Heart left ventricle (tissue), 16 donors: Measurements from ENCODE around the gene MECP2. TPM values are rescaled to one million over a fixed set of nuclear protein-coding genes. Genes with fewer than 3 reads are reported as not detected.

Source experiments
- ATAC-seq, 4 donors: fragments of 200-7000 bp; cut with Tn5 transposase; one replicate each; pipeline ENCODE4 v1.9.1; 2020 to 2022; ENCODE audit warnings: moderate library complexity in 4 of 4, mild to moderate bottlenecking in 3 of 4, moderate number of reproducible peaks in 1 of 4
- DNase-seq, 5 donors: peaks; one replicate each; pipeline ENCODE4 v3.0.0-alpha.2; 2020
- H3K27ac ChIP-seq, 12 donors: fragments of 200-600 bp; sonication (generic) in 4 of 12; one replicate each; pipeline versions ENCODE4 v1.5.0 to v1.8.0; 2016 to 2022; ENCODE audit warnings: mild to moderate bottlenecking in 2 of 12
- H3K27me3 ChIP-seq, 9 donors: fragments of 200-600 bp; sonication (generic) in 2 of 9; one replicate each; pipeline versions ENCODE4 v1.5.1 to v1.8.0; 2016 to 2022; ENCODE audit warnings: mild to moderate bottlenecking in 3 of 9
- H3K36me3 ChIP-seq, 9 donors: fragments of 200-600 bp; sonication (generic) in 2 of 9; one replicate each; pipeline versions ENCODE4 v1.5.0 to v1.8.0; 2018 to 2022; ENCODE audit warnings: mild to moderate bottlenecking in 2 of 9
- H3K4me1 ChIP-seq, 12 donors: fragments of 200-600 bp; sonication (generic) in 4 of 12; one replicate each; pipeline versions ENCODE4 v1.5.0 to v1.8.0; 2016 to 2022; ENCODE audit warnings: mild to moderate bottlenecking in 3 of 12
- H3K4me3 ChIP-seq, 12 donors: fragments of 200-600 bp; sonication (generic) in 4 of 12; one replicate each; pipeline versions ENCODE4 v1.5.0 to v1.8.0; 2017 to 2022; ENCODE audit warnings: mild to moderate bottlenecking in 9 of 12, moderate library complexity in 4 of 12
- H3K9me3 ChIP-seq, 12 donors: fragments of 200-600 bp; sonication (generic) in 4 of 12; one replicate each; pipeline versions ENCODE4 v1.5.0 to v1.8.0; 2016 to 2022; ENCODE audit warnings: mild to moderate bottlenecking in 1 of 12
- POLR2A ChIP-seq, 2 donors: fragments of 450-650 bp; IDR thresholded peaks; one replicate each; pipeline ENCODE4 v1.6.1; 2017; ENCODE audit warnings: antibody characterized with exemption in 2 of 2, mild to moderate bottlenecking in 2 of 2, moderate library complexity in 2 of 2
- WGBS, 4 donors: extraction: QIAGEN DNeasy Blood & Tissue Kit in 2 of 4; methylation state at CpG; one replicate each; pipeline versions ENCODE4 v1.1.5 to v1.1.7; 2013 to 2018; 5-methylcytosine and 5-hydroxymethylcytosine counted together
- intact Hi-C, 10 donors: fragments of 100-400 bp; cut with DNase I; formaldehyde crosslinking; loops; one replicate each; pipeline versions ENCODE4 v1.11.1 to v1.14.2; 2022
- polyA plus RNA-seq, 2 donors: library from polyadenylated mRNA; stranded (reverse); fragments of 200-250 nt; gene quantifications; one replicate each; pipeline ENCODE4 v1.2.3, GENCODE V29; 2013
- total RNA-seq, 9 donors: library from RNA; depleted of rRNA in 2 of 9; stranded (reverse); fragments of >200 nt in 2 of 9; fragmentation: NEBNext Ultra II Directional in 3 of 9; extraction: Animal tissue kit (Norgen Biotek cat#: 25700) in 3 of 9; gene quantifications; one replicate each; pipeline versions ENCODE4 v1.1.0 to v1.2.4, GENCODE V29; 2016 to 2023
- TF ChIP-seq, protein P1 (sequence below), 12 donors: fragments of 200-600 bp; sonication (generic) in 4 of 12; IDR thresholded peaks; one replicate each; pipeline versions ENCODE4 v1.5.0 to v1.8.0; 2018 to 2022; ENCODE audit warnings: antibody characterized with exemption in 12 of 12, mild to moderate bottlenecking in 5 of 12
- donor health status: ischemic (EF 13 %, LVEDD 7.1; RV severe dilation, severe dysfunction).
- donor health status: healthy with polysubstance abuse.
- donor health status: DM: no; HTN: yes; CAD: no.
- donor health status: DM: no; HTN: no; CAD: no.
- donor health status: ischemic (EF 25% LVEDD 6.9; RV normal size, moderate dysfunction).
- donor health status: ischemic (EF 25% LVEDD 5.7; RV mildly dilated, moderate dysfunction).
- donor health status: healthy.
- donor health status: DM: yes; HTN: yes; CAD: no.
- donor health status: ischemic (EF 35%, LVEDD 5.7; RV mildly dilated, moderate dysfunction).
- donor health status: nonischemic (EF 11% LVEDD 7.7; RV severe dilation, severe dysfunction).
- donor health status: DM: yes; HTN: yes; CAD: no.
- donor health status: PGD.
- donor health status: ischemic (EF 29% LVEDD 5.4; RV normal size, mild dysfunction).
- donor health status: nonischemic (EF 23%, LVEDD 6.1; RV moderate dilation, normal function).

MECP2 gene
- total and polyA plus RNA-seq, 11 donors: 22.7 to 83.3 (median 33.6) TPM

DNA sequence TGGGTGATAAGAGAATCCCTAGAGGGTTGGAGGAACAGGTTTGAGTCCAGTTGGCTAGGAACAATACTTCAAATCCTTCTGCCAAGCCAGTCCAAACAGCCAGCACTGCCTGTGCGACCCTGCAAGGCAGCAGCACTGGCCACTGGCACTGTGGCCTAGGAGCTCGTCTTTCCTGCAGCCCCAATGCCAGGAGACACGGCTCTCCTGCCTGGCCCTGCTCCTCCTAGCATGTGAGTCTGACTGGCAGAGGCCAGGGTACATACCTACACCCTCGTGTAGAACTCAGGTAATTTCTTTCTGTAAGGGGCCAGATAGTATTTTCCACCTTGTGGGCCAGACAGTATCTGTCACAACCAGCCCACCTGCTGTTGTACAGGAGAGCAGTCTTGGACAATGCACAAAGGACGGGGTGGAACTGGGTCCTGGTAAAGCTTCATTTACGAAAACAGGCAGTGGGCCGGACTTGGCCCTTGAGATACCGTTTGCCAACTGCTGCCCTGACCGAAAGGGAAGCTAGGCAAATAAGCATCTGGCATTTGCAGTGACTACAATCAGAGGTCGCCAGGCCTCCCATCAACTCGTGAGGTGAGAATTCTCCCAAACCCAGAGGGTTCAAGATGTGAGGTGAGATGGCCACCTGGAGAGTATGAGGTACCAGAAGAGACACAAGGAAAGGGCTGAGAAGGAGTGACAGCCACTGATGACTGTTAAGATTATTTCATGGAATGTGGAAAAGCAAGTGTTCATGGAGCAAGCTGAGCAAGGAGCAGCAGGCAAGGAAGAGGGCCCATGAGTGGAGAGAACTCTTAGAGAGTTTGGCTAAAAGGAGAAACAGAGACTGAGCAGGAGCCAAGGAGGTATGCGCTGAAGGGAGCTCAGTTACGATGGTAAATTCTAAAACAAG lies 48.1 kb downstream of the MECP2 start:
- H3K4me3 ChIP-seq: no peak overlapping the region
- DNase-seq (no peak), ATAC-seq (no peak)
- WGBS, 4 donors: 33 to 53% (median 52%) methylated on average over 12 to 13 of the region's 13 CpGs
- no peaks in the 10 kb centered on the region for H3K9me3 ChIP-seq
- H3K4me1 ChIP-seq: peaks cover 0 to 73% (median 38%) of the 10 kb centered on the region in 12 donors
- peak overlapping the region in 3 of 12 donors; percentile 9 to 50 (median 13) for H3K27ac ChIP-seq
- intact Hi-C loops: loop anchor here in 6 of 10 donors (2.0 to 10.0 kb wide), 5 partner anchors 32 to 75 kb away; partner anchors contain the start of genes IRAK1 (in 1 of the 6) and MECP2 (in 1 of the 6)
- TF ChIP-seq, protein P1, sequence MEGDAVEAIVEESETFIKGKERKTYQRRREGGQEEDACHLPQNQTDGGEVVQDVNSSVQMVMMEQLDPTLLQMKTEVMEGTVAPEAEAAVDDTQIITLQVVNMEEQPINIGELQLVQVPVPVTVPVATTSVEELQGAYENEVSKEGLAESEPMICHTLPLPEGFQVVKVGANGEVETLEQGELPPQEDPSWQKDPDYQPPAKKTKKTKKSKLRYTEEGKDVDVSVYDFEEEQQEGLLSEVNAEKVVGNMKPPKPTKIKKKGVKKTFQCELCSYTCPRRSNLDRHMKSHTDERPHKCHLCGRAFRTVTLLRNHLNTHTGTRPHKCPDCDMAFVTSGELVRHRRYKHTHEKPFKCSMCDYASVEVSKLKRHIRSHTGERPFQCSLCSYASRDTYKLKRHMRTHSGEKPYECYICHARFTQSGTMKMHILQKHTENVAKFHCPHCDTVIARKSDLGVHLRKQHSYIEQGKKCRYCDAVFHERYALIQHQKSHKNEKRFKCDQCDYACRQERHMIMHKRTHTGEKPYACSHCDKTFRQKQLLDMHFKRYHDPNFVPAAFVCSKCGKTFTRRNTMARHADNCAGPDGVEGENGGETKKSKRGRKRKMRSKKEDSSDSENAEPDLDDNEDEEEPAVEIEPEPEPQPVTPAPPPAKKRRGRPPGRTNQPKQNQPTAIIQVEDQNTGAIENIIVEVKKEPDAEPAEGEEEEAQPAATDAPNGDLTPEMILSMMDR (IDR thresholded peaks at IDR 0.05): no peak
- no peak for TF ChIP-seq POLR2A (IDR thresholded peaks at IDR 0.05)
- peaks cover 0 to 36% (median 0%) of the 10 kb centered on the region in 9 donors for H3K27me3 ChIP-seq
- peaks cover 0 to 16% (median 0%) of the 10 kb centered on the region in 9 donors for H3K36me3 ChIP-seq

DNA sequence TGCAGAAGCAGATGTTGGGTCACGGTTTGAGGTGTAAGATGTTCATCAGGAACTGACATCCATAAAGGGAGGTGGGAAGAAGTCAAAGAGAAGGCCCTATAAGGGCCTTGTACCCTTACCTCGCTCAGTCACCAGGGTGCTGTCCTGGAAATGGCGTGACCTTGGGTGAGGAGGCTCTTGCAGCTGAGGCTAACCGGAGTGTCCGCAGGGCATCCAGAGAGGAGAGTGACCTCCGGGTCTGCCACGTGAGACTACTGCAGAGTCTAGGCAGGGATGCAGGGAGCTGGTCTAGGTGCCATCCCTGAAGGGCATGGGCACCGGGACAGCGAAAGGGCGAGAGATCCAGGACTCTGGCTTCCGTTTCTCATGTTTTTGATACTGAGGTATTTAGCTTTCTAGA lies 49.1 kb downstream of the MECP2 start:
- no peak for ATAC-seq
- Histone ChIP-seq H3K27me3 (peaks cover 0 to 37% (median 0%) of the 10 kb centered on the region in 9 donors), H3K4me3 (no peak overlapping the region), H3K27ac (peak overlapping the region in 3 of 12 donors; percentile 2 to 34 (median 14)), H3K36me3 (peaks cover 0 to 14% (median 0%) of the 10 kb centered on the region in 9 donors), H3K4me1 (peaks cover 0 to 84% (median 38%) of the 10 kb centered on the region in 12 donors), H3K9me3 (no peaks in the 10 kb centered on the region)
- no peak for TF ChIP-seq POLR2A (IDR thresholded peaks at IDR 0.05)
- TF ChIP-seq, protein P1 (IDR thresholded peaks at IDR 0.05): no peak
- DNase-seq: no peak
- 67 to 84% (median 73%) methylated on average over 11 of the region's 11 CpGs for WGBS, 4 donors
- intact Hi-C loops: loop anchor here in 3 of 10 donors (5.0 to 10.0 kb wide), 3 partner anchors 36 to 46 kb away; partner anchors contain the start of gene MECP2 (in 1 of the 3)

DNA sequence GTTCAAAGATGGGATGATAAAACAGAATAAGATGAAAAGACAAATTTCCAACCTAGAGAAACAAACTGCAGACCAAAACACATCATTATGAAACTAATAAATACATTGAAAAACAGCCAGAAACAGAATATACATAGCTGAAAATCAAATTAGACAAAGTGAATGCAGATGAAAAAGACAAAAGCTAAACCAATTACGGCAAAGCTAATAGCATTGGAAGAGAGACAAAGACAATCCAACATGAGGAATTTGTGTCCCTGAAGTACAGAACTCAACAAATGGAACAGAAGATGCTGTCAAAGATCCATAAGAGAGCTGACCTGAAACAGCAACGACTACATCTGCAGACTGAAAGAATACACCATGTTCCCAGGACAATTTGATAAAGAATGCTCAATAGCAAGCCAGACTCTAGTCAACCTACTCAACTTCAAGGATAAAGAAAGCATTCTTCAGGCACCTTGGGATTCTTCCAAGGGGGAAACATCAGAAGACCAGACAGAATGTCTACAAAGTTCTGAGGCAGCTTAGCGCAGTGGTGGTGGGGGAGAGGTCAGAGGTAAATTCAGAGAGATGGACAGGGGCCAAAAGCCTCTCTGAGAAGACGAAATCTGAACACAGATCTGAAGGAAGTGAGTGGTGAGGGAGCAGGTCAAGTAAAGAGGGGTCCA lies 50.4 kb downstream of the MECP2 start:
- H3K9me3 ChIP-seq: no peaks in the 10 kb centered on the region
- H3K4me1 ChIP-seq: peaks cover 0 to 94% (median 45%) of the 10 kb centered on the region in 12 donors
- no peak for DNase-seq
- H3K27me3 ChIP-seq: peaks cover 0 to 36% (median 0%) of the 10 kb centered on the region in 9 donors
- intact Hi-C loops: loop anchor here in 3 of 10 donors (2.0 to 10.0 kb wide), 4 partner anchors 26 to 48 kb away; partner anchors contain the start of gene MECP2 (in 1 of the 3)
- peaks cover 0 to 8% (median 0%) of the 10 kb centered on the region in 9 donors for H3K36me3 ChIP-seq
- WGBS, 4 donors: 33 to 49% (median 45%) methylated on average over 4 of the region's 4 CpGs
- TF ChIP-seq POLR2A (IDR thresholded peaks at IDR 0.05): no peak
- TF ChIP-seq, protein P1 (IDR thresholded peaks at IDR 0.05): no peak
- no peak for ATAC-seq
- H3K27ac ChIP-seq: peak overlapping the region in 9 of 12 donors; percentile 3 to 72 (median 42)
- no peak overlapping the region for H3K4me3 ChIP-seq
